Activated naive CD4-positive, alpha-beta T cell (primary cell): ENCODE measurements around the gene TMEM203.
A peak's percentile ranks its signal among the peaks of the same experiment; 100 is the strongest.
"Not testable (repeated sequence)": the region's sequence is repeated elsewhere in the genome, so short reads cannot be mapped to it uniquely, and the experiment has no call there.

Experiments used
- DNase-seq, 4 experiments: peaks; one replicate each; lab custom pipeline; 2025; lab: John Stamatoyannopoulos, UW

Gene TMEM203, protein sequence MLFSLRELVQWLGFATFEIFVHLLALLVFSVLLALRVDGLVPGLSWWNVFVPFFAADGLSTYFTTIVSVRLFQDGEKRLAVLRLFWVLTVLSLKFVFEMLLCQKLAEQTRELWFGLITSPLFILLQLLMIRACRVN

DNA sequence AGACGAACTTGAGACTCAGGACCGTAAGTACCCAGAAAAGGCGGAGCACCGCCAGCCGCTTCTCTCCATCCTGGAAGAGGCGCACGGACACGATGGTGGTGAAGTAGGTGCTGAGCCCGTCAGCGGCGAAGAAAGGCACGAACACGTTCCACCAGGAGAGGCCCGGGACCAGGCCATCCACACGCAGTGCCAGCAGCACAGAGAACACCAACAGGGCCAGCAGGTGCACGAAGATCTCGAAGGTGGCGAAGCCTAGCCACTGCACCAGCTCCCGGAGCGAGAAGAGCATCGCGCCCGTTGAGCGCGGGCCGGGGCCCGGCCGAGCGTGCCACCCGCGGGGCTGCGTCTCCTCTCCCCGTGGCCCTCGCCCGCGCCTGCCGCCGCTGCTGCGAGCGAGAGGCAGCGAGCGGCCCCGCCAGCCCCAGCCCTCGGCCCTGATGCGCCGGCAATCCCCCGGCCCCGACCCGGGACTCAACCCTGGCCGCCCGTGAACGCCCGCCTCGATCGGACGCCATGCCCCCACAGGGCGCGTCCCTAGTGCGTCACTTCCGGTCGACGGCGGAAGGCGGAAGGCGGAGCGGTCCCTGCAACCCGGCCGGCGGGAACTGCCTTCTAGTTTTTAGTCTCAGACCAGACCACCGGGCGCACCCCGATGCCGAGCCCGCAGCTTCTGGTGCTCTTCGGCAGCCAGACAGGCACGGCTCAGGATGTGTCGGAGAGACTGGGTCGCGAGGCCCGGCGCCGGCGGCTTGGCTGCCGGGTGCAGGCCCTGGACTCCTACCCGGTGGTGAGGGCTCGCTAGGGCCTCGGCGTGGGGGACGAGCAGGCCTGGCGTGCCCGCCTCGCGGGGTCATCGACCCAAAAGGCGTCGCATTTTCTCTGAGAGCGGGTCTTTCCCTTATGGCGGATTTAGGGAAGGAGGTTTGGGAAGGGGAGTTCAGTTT is at the start of gene TMEM203, which contains the start of gene NDOR1:
TSS of gene TMEM203 (minus strand) at position 523 of the 944 bp plus-strand sequence. CDS start at position 289, 234 bp downstream.
TSS of gene NDOR1 (plus strand) at position 575 of the 944 bp plus-strand sequence. CDS start at position 653, 78 bp downstream.
- DNase-seq = peak; percentile 85 to 92 (median 89)

DNA sequence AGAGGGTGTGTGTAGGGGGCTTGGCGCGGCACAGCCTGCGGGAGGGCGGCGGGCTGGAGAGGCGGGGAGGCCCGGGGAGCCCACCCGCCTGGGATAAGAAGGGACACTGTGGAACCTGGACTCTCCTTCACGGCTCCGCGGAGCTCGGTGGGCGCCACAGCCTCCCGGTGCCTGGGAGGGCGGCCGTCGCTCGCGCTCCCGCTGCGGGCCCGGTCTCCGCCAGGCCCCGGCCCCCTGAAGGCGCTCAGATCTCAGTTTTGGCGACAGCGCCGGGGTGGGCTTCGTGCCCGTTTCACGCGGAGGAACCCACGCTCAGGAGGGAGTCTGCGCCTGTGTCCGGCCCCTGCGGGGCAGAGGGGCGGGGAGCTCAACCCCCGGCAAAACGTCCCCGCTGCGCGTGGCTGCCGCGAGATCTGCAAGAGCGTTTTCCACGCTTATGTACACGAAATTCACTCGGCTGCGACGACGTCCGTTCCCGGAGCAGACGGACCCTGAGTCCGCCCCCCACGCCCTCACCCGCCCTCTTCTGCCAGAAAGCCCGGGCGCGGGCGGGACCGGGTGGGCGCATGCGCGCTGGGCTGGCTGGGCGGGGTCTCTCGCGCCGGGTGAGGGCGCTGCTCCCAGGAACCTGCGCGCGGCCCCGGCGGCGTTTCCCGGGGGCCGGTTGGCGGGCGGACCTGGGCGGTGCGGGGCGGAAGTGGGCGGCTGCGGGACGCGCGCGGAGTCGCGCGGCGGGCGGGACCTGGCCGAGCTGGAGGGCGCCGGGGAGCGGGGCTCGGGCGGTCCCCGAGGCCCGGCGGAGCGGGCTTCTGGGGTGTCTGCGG is 49.4 kb upstream of the TMEM203 start, which contains the start of gene NELFB:
TSS of gene NELFB (plus strand) at position 704 of the 824 bp plus-strand sequence.
- DNase-seq = peak; percentile 92 to 97 (median 94)

DNA sequence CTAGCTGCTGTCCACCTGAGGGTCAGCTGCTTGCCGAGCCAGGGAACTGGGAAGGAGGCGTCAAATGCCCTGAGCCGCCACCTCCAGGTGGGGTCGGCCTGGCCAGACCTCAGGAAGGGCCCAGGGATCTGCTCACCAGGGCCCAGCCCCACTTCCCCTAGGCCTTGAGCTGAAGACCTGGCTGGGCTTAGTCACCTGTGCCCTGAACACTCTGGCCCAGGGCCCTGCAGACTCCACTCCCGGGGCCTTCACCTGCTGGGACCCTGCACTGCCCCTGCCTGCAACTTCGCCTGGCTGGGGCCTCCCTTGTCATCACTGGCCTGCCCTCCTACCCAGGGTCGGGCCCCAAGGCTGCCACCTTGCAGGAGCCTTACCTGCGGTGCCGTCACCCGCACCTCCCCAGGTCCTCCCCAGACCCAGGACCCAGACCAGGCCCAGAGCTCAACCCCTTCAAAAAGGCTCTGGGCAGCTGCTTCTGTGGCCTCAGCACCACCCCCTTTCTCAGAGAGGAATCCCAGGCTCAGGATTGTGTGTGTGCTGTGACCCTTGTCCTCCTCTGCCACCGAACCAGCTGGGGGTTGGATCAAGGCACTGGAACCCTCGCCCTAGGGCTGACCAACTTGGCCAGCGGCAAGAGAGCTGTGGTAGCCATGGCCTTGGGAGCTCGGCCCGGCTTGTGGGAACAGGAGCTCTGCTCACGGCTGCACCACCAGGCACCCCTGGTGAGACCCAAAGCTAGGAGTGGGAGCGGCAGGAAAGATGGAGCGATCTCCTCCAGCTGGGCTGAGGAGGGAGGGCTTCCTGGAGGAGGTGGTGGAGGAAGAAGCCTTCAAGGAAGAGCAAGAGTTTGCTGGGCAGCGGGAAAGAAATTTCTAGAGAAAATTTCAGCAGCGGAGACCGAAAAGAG is 48.5 kb upstream of the TMEM203 start:
- no peak for DNase-seq

DNA sequence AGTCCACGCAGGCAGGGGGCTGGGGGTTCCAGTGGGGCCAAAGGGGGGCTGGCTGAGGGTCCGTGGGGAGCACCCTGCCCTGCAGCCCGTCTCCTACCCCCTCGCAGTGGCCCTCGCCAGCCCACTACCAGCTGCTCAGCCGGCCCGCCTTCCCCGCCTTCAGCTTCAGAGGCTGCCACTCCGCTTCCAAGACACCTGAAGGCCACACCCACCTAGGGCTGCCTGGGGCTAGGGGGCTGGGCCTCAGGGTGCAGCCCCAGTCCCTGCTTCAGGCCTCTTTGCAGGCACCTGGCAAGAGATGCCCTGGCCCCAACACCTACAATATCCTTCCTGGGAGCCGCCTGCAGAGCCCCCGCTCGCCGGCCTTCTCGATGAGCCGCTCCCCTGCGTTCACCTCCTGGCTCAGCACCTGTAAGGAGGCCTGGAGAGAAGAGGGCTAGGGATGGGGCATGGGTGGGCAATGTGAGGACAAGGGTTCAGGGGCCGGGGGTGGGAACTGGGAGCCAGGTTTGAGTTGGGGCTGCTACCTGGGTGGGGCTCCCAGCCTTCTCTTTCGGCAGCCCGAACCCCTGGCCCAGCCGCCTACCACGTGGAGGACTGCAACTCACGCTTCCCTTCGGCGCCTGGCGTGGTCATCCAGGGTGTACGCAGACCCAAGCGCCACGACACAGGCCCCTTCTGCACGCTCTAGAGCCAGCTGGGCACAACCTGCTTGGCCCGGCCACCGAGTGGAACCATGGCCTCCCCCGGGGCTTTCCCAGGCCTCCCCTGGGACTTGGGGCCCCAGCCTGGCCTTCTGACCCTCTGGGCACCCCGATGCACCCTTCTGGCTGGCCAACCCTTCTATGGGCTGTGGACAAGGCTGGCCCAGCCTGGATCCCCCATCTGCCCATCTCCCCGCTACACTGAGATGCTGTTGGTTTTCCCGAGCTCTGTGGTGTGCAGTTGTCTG is 47.4 kb upstream of the TMEM203 start:
- DNase-seq = no peak

DNA sequence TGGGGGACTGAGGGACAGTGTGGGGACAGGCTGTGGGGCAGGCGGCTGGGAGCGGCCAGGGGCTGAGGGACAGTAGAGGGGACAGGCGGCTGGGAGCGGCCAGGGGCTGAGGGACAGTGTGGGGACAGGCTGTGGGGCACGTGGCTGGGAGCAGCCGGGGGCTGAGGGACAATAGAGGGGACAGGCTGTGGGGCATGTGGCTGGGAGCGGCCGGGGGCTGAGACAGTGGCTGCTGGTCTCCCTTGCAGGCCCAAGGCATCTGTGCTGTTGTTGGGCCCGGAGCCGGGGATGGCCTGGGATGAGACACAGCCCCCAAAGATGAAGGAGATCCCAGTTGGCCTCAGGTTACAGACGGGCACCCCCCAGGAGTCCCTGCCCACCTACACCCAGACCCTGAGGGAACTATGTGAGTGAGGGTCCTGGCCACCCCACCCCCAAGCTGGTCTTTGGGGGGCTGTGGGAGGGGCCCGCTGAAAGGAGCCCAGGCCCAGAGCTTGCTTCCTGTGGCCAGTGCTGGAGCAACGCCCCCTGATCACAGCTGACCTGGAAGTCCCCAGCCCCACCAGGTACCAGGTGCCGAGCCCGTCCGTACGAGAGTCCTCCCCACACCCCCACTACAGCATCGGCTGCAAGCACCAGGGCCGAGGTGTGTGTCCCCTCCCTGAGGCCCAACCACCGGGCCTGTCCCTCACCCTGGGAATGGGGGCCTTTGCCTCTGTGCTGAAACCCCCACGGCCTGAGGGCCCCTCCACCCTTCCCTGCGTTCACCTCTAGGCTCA is 46.2 kb upstream of the TMEM203 start:
- no peak for DNase-seq

DNA sequence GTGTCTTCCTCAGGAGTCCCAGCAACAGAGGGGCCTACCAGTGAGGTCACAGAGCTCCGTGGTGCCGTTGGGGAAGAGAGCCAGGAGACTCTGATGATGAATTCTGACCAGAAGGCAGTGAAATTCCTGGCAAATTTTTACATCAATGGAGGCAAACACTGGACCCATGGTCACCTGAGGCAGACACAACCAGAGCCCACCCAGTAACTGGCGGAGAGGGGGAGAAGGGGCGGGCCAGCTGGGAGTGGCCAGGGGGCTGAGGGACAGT is 45.7 kb upstream of the TMEM203 start, which contains the start of gene STPG3:
TSS of gene STPG3 (plus strand) at position 93 of the 268 bp plus-strand sequence. CDS start at position 94, 1 bp downstream.
- DNase-seq = no peak

DNA sequence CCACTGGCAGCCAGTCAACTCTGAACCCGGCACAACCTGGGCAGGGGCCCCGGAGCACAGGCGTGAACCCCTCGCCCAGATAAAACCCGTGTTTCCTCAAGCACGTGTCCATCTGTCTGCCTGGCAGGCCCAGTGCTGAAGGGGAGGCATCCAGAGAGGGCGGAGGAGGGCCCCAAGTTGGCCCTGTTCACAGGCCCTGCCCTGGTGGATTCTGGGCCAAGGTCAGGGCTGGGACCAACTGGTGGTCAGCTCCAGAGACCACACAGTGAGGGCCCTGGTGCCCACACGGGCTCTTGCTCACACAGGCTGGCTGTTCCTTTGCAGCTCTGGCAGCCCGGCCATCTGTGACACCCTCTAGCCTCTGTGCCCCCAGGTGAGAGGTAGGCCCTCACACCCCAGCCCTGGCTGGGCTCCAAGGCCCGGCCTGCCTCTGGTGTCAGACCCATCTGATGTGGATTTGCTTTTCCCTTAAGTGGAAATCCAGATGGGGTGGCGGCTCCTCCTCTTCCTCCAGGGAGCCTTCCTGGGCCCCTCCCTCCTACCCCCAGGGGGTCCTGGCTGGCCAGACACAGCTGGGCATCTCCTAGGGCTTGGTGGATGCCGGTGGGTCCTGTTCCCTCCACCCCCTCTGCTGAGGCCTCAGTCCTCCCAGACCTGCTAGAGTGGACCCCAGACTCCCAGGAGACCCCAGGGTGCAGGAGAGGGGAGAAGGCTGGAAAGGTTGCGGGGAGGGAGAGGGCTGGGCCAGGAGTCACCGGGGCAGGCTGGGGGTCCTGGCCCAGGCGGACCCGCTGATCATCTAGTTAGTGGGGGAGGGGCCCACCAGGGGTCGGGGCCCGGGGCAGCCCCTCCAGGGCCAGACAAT is 45.1 kb upstream of the TMEM203 start:
- DNase-seq = no peak

DNA sequence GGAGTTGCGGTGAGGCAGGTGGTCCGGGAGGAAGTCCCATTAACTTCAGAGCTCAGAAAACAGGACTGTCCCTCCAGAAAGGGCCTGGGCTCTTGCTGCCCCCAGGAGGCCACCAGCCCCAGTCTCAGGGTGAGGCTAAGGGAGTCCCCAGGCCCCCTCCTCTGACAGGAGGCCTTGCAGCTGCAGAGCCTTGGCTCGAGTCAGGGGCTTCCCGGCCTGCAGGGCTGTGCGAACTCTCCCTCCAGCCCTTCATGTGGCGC is 42.4 kb upstream of the TMEM203 start:
- DNase-seq = no peak

DNA sequence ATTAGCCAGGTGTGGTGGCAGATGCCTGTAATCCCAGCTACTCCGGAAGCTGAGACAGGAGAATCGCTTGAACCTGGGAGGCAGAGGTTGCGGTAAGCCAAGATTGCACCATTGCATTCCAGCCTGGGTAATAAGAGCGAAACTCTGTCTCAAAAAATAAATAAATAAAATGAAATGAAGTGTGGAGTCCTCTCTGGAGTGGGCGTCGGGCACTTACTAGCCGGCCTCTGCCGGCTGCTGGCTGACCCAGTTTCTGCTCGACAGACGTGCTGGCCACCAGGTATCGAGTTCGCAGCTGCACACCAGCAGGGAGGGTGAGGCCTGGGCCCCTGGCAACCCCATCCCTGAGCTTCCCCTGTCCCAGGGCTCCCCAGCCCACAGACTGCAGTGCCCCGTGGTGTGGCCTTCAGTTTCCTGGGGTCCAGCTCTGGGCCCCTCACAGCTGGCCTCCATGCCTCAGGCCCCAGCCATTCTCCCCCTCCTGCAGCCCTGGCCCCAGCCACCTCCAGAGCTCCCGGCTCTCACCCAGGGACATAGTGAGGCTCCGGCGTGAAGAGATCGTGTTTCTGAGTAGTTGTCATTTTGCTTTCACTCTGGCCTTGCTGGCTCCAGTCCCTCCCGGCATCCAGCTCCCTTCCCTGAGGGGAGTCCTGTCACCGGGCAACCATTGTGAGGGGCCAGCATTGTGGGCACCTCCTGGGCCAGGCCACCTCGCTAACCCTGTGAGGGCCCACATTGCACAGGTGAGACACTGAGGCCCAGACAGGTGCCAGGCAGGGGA is 41.9 kb upstream of the TMEM203 start:
- no peak for DNase-seq

DNA sequence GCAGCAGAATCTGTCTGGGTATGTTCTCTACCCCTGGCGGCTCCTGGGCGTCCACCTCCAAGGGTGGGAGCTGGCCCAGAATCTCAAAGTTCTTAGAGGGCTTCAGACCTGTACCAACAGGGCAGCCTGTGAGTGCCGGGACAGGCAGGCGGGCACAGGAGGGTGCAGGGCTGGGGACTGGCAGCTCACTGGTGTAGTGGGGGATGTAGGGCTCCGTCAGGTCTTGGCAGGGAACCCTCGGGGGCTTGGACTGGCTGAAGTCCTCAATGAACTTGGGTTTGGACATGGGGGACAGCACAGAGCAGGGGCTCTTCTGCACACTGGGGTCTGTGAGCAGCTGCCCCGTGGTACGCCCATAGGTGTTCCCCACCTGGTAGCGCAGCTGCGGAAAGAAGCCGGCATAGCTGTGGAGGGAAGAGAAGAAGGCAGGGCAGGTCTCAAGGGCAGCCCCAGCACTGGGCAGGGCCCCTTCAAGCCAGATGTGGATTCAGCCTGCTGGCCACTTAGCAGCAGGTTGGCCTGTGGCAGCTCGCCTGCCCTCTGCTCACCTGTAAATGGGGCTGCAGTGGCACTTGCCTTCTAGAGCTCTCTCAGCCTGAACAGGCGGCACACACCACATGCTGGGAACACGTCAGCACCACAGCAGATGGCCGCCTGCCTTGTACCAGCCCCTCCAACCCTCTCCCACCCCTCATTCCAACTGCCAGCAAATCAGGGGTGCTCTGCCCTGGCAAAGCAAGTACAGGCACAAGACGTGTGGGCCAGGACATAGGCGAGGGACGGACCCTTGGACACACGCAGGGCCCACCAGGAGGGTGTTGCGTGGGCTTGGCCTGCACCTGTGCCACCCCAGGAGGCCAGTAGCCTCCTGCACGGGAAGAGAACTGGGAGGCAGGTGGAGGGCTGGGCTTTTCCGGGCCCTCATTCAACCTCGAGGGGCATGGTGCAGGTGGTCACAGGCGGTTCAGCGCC is 40.3 kb upstream of the TMEM203 start:
- DNase-seq = no peak

DNA sequence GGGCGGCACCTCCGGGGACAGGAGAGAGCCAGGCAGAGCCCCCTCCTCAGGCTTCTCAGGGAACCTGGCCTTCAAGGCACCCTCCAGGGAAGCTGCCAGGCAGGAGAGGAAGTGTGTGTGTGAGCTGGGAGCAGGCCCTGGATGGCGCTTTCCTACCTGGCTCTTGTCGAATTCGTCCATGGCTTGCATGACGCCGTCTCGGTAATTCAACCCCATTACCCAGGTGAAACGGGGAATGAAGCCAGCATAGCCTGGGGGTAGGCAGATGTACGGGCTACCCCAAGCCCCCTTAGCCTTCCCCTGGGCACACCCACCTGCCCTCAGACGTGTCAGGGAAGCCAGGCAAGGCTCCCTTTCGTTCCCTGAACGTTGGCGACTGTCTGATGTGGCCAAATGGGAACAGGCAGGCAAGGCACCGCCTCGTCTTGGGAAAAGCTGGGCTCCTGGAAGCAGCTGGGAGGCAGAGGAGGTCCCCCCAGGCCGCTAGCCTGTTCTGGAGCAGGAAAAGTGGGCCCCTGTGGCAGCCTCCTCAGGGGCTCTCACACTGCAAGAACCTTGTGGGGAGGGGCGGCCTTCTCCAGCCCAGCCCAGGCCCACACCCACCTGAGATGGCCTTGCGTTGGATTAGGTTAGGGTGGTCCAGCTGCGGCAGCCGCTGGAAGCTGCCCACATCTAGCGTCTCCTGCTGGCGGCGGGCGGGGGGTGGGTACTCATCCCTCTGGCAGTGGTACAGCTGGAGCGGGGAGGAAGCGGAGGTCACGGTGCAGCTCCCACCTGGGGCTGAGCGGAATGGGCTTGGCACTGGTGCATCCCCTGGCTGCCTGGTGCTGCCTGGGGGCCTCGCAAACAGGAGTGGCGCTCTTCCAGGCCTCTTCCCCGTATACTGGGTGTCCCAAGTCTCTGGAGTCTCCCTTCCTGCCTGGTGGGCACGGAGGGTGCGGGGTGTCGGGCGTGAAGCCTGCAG is 39.3 kb upstream of the TMEM203 start:
- DNase-seq = no peak

DNA sequence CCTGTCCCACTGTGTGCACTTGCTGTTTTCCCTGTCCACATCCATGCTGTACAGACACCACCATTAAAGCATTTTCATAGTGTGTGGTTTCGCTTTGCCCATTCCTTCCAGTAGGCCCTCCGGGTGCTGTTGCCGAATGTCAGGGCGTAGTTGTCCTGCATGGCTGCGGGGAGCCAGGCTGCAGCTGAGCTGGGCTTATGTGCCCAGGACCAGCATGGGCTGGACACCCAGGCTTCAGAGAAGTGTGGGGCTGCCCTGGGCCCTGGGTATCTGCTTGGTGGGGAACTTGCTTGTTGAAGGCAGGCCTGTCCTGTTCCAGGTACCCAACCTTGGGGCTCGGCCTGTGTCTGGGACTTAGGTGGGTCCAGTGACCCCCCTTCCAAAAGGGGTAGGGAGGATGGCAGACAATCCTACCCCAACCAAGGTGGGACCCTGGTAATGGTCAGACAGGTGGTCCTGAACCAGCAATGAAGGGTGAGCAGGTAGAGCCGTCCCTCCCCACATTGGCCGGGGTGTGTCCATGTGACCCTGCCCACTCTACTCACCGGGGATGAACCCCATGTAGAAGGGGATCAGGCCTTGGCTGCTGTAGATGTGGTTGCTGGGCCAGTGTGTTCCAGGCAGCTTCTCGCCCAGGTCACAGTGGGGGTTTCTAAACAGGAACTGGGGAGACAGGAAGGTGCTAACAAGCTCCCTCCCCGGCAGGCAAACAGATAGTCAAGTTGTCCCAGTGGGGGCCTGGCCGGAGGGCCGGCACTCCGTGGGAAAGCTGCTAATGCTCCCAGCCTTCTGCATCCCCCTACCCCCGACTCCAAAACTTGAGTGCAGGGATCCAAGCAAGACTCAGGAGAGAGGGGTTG is 38.4 kb upstream of the TMEM203 start:
- DNase-seq = no peak

DNA sequence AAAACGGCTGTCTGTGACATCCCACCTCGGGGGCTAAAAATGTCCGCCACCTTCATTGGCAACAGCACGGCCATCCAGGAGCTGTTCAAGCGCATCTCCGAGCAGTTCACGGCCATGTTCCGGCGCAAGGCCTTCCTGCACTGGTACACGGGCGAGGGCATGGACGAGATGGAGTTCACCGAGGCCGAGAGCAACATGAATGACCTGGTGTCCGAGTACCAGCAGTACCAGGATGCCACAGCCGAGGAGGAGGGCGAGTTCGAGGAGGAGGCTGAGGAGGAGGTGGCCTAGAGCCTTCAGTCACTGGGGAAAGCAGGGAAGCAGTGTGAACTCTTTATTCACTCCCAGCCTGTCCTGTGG is 37.8 kb upstream of the TMEM203 start:
- not testable (repeated sequence) for DNase-seq
